AG08396 (cell line): Measurements from ENCODE around the gene XAGE1B.
"Not testable (repeated sequence)": the region's sequence is repeated elsewhere in the genome, so short reads cannot be mapped to it uniquely, and the experiment has no call there.

Source experiments
- DNase-seq: peaks from one replicate; pipeline ENCODE4 v3.0.0; 2012; ENCODE audit warnings: low spot score, mixed read lengths

Gene XAGE1B

GRCh38 chrX:52516987-52517325 lies at the start of gene XAGE1B:
Gene XAGE1B (minus strand): TSS chrX:52517063. CDS start chrX:52515527, 1,536 bp downstream.
- DNase-seq = not testable (repeated sequence)

- DNase-seq = no peak
Measured at GRCh38 chrX:52563105-52563504, 46.2 kb upstream of the XAGE1B start.

GRCh38 chrX:52558140-52558539 lies 41.3 kb upstream of the XAGE1B start:
- DNase-seq = no peak

GRCh38 chrX:52556741-52557140 lies 39.9 kb upstream of the XAGE1B start:
- no peak for DNase-seq

- DNase-seq = no peak
Measured at GRCh38 chrX:52553995-52554642, 37.3 kb upstream of the XAGE1B start.

GRCh38 chrX:52548769-52549168 lies 31.9 kb upstream of the XAGE1B start:
- DNase-seq = not testable (repeated sequence)

- no peak for DNase-seq
Measured at GRCh38 chrX:52544147-52544840, 27.4 kb upstream of the XAGE1B start.

- no peak for DNase-seq
Measured at GRCh38 chrX:52542311-52542710, 25.4 kb upstream of the XAGE1B start.

- not testable (repeated sequence) for DNase-seq
Measured at GRCh38 chrX:52541051-52541450, 24.2 kb upstream of the XAGE1B start.

- DNase-seq = not testable (repeated sequence)
Measured at GRCh38 chrX:52516110-52516986, 515 bp downstream of the XAGE1B start.

GRCh38 chrX:52511126-52511525 lies 5.7 kb downstream of the XAGE1B start:
- not testable (repeated sequence) for DNase-seq

- DNase-seq = no peak
Measured at GRCh38 chrX:52509916-52510315, 6.9 kb downstream of the XAGE1B start.

- no peak for DNase-seq
Measured at GRCh38 chrX:52507331-52507730, 9.5 kb downstream of the XAGE1B start.

GRCh38 chrX:52504551-52504950 lies 12.3 kb downstream of the XAGE1B start:
- no peak for DNase-seq

- not testable (repeated sequence) for DNase-seq
Measured at GRCh38 chrX:52501362-52501761, 15.5 kb downstream of the XAGE1B start.

- not testable (repeated sequence) for DNase-seq
Measured at GRCh38 chrX:52496419-52496772, 20.5 kb downstream of the XAGE1B start.

GRCh38 chrX:52495545-52496418 lies 21.1 kb downstream of the XAGE1B start, which contains the start of gene XAGE1A:
Gene XAGE1A (plus strand): TSS chrX:52495808. CDS start chrX:52497362, 1,554 bp downstream.
- DNase-seq = not testable (repeated sequence)

- not testable (repeated sequence) for DNase-seq
Measured at GRCh38 chrX:52471301-52471700, 45.6 kb downstream of the XAGE1B start.
